Stimulated activated CD8-positive, alpha-beta memory T cell treated with anti-CD3 and anti-CD28 coated beads, Interleukin-7, amount 100 ng/mL, for 1 hour (primary cell): ENCODE data around the gene WWOX.

Experiments used
- DNase-seq, 2 donors: peaks; one replicate each; pipeline ENCODE4 v3.0.0-alpha.2; 2020; ENCODE audit warnings: low read depth in 2 of 2

The WWOX gene

DNA sequence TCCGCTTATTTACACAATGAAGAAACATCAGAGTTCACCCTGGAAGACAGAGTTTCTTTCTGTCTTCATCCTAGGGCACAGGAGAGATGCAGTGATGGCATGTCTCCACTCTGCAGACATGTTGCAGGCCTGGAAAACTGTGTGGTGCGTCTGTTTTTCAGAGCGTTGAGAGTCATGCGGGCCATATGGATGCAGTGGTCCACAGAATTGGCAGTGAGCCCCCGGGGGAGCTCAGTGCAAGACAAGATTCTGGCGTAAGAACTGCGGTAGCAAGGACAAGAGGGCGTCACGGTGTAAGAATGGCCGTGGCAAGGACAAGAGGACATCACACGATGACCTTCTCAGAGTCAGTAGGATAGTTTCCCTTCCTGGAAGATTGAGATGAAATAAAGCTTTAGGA is 847.1 kb downstream of the WWOX start:
- no peak for DNase-seq

DNA sequence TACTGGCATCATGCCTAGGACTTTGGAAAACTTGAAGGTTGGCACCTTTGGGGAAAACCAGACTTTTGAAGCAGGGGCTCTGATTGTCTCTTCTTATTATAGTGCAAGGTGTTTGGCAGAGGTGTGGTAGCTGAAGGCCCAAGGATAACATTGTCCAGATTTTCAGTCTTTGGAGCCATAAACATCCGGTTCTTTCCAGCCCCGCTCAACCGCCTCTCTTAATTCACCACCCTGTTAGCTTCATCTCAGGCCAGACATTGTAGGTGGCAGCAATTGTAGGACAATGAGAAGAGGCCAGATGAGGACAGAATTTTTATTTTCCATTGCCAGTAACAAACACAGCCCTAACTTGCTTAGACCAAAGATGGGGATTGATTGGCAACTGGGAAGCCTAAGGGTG is 851.3 kb downstream of the WWOX start:
- no peak for DNase-seq

DNA sequence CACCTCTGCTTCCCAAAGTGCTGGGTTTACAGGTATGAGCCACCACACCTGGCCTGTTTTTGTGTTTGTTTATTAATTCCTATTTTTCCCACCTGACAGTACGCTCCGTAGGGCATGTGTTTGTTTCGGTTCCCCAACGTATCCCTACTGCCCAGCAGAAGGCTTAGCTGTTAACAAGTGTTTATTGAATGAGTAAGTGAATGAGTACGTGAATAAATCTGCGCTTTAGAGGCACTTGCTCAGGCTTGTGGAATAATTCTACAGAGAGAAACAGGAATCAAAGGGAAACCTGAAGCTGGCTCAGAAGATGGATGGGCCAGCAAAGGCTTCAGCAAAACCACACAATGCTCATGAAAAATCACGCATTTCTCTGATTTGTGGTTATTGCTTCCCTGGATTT is 853.2 kb downstream of the WWOX start:
- no peak for DNase-seq

DNA sequence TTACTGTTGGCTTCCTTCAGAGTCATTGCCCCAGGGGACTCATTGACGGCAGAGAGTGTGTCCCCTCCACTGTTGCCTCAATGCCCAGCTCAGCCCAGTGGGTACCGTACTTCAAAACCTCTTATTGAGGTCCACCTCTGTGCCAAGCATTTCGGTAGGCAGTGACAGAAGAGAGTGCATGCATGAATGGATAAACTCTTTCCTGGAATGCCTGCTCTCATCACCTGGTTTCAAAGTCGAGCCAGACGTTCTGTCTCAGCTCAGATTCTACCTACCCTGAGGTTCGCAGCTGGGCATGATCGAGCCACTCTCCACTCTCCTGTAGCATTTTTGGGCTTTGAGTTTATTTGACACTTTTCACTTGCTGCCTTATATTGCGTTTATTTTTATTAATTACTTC is 854.1 kb downstream of the WWOX start:
- DNase-seq, result no peak

DNA sequence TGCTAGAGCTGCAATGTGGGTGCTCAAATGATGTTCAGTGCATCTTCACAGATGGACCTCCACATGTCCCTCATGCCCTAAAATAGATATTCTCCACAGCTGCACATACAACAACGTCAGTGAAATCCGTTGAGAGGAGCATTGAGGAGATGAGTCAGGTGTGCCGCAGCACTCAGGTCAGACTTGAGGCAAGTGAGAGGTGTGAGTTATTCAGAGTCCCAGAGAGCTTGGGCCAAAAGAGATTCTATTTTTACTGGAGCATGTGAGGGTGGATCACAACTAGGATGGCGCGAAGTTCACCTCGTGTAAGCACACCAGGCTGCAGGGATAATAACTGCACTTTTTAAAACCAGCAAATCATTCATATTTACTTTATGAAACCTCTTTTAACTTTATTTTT is 855.8 kb downstream of the WWOX start:
- DNase-seq, result no peak

DNA sequence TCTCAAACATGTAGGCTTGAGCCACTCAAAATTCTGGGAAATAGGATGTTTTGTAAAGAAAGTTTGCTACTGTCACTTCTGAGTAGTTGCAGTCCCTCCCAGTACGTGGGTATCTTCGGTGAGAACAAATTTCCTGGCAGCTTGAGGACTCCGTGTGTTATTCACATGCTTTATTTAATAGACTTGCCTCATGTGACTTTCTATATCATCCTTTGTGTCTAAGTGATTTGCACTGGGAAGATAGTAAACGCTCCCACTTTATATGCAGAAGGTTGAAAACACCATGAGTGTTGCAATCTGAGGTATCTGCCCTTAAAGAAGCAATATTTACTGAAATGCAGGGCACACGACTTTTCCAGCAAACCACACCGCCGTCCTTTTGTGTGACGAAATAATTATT is 857.4 kb downstream of the WWOX start:
- DNase-seq, result no peak

DNA sequence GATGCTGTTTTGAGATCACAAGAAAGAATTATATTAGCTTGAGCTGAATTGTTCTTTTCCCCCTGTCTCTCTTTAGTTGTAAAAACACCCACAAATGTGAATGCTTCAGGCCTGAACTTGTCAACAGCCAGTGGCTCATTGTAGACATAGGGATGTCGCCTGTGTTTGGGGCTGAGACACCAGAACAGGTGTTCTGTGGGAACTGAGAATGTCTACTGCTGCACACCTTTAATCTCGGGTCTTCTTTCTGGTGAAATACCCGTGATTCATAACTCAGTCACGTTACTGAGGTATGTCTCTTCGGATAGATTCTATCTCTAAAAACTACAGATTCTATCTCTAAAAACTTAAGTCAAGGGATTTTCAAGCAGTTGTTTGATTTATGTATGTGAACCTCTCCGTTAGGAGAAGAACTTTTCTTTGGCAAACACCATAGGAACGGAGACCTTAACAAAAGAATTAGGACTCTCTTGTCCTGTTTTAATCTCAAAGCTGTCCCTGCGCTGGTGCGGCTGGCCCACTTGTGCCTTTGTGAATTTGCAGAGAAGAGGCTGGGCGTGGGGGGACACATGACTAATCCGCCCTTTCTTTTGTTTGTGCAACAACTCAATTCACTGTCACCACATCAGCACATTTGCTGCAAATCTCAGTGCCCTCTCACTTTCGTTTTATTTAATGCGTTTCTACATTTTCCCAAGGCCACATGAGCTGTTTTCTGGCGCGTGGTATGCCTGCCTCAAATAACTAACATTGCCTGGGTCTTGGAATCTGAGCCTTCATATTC is 858.1 kb downstream of the WWOX start:
- no peak for DNase-seq

DNA sequence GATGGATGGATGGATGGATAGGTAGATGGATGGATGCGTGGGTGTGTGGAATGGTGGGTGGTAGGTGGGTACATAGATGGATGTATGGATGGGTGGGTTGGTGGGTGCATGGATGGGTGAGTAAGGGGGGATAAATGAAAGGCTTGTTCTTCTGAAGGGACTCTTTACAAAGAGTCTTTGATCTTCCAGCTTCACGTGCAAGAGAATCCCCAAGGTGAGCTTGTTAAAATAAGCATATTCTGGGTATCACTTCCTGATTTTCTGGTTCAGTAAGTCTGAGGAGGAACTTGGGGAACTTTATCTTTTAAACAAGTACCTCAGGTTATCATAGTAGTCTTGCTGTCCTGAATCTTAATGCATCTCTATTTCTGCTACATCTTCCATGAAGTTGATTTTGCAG is 862.0 kb downstream of the WWOX start:
- no peak for DNase-seq

DNA sequence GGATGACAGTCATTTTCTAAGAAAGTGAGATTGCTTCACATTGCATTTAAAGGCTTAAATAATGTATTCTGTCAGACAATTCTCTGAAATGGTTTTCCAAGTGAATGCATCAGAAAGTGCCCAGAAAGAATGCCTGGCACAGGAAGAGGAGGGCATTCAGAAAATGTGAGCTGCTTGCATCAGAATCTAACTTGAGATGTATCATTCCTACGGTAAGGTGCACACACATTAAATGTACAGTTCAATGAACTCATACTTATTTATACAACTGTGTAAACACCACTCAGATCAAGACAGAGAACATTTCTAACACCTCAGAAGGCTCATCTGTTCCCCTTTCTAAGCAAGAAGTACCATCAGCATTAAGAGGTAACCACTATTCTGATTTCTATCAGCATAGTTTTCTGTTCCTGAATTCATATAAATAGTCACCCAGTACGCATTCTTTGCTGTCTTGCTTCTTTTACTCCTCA is 863.0 kb downstream of the WWOX start:
- no peak for DNase-seq

DNA sequence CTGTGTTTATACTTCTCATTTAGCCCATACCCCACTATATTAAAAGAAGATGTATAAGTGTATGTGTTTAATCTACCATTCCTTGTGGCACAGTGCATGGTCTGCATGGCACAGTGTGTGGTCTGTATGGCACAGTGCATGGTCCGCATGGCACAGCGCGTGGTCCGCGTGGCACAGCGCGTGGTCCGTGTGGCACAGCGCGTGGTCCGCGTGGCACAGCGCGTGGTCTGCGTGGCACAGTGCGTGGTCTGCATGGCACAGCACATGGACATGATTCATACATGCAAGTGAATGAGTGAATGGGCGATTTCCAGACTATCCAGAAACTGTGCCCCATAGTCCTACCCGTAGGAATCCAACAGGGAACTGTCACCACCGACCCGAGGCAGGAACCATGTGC is 868.5 kb downstream of the WWOX start:
- no peak for DNase-seq

DNA sequence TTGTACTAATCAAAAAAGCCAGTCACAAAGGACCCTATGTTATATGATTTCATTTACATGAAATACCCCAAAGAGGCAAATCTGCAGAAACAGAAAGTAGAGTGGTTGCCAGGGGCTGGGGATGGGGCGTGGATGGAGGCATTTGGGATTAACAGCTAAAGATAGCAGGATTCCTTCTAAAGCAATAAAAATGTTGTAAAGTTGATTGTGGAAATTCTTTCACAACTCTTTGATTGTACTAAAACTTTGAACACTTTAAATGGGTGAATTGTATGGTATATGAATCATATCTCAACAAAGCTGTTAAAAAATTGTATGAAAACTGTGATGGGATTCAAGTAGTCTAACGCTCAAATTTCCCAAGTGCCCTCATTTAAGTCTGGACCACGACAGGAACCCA is 870.3 kb downstream of the WWOX start:
- no peak for DNase-seq

DNA sequence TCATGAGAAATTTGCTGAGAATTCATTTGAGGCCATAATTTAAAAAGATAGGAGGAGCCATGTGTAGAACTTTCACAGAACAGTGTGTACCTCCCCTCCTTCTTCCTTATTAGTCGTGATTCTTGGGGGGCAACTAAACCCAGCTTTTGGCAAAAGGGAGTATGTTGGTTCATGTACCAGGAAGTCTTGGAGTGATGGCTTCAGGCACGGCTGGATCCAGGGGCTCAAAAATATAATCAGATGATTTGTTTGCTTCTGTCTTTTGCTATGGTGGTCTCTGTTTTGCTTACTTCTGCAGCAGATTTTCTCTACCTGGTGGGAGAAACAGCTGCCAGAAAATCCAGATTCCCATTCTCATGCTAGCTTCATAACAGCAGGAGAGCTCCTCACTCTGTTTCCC is 871.2 kb downstream of the WWOX start:
- no peak for DNase-seq

DNA sequence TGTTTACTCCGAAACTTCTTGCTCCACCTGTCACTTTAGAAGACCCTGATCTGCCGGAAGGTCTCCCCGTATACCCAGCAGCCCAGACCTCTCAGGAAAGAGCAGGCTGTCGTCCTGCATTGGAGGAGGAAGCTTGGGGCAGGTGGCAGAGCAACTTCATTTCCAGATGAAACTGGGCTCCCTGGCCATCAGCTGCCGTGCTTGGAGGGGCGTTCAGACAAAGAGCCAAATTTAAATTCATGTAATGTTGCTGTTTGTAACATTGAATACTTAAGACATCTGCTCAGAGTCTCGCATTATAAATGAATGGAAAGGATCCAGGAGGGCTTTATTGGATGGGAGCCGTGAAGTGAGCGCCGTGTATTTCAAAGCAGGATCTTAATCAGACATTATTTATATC is 872.6 kb downstream of the WWOX start:
- no peak for DNase-seq

DNA sequence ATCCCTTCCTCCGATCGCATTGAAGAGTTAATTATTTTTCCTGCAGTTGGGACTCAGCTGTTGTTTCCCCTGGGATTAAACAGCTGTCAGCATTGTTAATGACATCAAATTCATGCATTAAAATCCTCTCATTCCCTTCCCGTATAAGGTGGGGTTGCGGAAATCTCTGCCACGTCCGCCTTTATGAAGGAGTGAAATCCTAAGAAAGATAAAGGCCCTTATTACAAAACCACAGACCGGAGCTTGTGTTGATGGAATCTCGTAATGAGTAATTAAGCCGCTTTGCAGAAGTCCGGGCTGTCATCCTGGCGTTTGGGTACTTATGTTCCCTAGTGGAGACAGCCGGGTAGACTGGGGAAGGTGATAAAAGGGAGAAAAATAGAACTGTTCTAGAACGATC is 873.5 kb downstream of the WWOX start:
- no peak for DNase-seq

DNA sequence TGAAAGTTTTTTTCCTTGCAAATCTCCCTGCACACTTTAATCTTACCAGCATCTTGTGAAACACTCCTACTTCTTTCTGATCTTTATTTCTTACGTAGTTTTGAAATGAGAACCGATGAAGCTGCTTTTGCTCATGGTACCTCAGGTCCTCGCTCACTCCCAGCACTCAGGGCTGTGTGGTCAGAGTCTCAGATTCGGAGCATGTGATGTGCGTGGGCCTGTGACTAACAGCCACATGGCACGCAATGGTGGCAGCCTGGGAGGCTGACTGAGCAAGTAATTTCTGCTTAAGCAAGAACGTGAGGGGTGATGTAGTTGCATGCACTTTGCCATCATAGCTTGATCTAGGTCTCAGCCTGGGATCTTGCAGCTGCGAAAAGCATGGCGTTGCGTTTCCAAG is 876.8 kb downstream of the WWOX start:
- DNase-seq, result no peak

DNA sequence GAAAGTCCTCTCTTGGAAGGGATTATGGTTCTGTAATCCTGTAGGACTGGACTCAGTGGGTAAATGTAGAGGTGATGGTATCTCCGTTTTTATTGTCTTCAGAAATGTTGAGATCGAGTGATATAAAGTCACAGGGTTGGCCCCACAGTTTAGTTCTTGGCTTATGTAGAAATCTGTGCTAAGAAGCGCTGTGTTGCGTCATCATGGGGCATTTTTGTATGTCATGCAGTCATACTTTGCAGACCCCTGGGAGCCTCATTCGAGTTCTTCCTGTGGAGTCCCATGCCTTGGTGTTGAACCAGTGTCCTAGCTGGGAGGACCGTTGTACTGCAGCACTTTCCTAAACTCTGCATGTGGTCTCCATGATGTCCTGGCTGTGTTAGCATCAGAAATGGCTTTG is 881.4 kb downstream of the WWOX start:
- no peak for DNase-seq

DNA sequence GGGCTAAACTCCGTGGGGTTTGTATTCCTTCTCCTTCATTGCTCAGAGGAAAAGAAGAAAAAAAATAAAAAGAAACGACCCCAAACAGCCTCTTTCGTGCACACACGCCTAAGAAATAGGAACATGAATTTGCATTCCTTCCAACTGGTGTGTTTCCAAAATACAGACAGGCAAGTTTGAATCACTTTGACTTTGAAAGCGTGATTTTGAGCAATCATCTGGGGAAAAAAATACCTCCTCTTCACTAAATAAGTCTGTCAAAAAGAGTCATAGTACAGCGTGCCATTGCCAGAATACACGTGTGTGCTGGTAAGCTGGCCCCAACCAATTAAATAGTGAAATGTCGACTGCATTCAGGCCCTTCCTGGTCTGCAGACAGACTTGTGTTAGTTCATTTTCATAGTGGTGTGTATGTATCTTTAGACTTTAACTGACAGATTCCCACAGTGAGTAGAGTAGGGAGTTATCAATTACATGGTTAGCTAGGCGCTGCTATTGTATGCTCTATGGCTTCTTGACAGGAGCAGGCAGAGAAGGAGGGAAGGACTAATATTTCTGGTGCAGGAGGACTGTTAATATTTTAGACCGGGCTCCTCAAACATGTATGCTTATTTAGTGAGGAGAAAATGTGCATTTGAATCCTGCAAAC is 882.8 kb downstream of the WWOX start:
- no peak for DNase-seq

DNA sequence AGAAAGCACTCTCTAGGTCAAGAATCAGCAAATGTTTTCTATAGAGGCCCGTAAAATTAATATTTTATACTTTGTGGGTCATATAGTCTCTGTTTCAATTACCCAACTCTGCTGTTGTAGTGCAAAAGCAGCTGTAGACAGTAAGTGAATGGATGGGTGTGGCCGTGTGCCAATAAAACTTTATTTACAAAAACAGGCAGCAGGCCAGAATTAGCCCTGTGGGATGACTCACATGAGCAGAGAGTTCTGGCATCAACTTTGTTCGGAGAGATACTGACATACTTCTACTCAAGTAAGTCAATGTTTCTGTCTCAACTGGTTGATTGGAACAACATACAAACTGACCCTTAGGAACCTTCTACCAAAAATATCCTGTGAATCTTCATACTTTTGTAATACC is 884.9 kb downstream of the WWOX start:
- DNase-seq, result no peak

DNA sequence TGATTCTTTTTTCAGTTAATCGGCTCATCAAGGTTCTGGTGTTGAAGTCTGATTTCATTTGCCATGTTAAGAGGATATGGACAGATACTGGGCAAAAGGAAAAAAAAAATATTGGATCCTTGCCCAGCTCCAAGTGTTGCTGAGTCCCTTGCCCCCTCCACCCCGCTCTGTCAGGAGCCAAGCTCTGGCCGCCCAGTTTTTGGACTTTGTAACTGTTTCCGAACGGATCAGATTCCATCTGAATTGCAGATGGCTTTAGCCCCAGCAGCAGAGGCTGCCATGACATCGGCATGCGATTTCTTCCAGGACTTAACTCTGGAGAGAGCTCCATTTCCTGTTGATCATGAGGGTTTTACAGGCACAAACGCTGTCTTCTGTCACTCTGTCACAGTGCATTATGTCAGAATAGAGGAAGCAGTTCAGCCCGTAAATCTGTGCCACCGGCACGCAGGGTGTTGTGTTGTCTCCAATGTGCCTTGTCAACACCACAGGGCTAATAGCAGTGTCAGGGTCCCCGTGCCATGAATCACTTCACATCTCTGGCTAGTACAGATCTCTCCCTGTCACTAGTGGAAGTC is 885.5 kb downstream of the WWOX start:
- DNase-seq, result no peak

DNA sequence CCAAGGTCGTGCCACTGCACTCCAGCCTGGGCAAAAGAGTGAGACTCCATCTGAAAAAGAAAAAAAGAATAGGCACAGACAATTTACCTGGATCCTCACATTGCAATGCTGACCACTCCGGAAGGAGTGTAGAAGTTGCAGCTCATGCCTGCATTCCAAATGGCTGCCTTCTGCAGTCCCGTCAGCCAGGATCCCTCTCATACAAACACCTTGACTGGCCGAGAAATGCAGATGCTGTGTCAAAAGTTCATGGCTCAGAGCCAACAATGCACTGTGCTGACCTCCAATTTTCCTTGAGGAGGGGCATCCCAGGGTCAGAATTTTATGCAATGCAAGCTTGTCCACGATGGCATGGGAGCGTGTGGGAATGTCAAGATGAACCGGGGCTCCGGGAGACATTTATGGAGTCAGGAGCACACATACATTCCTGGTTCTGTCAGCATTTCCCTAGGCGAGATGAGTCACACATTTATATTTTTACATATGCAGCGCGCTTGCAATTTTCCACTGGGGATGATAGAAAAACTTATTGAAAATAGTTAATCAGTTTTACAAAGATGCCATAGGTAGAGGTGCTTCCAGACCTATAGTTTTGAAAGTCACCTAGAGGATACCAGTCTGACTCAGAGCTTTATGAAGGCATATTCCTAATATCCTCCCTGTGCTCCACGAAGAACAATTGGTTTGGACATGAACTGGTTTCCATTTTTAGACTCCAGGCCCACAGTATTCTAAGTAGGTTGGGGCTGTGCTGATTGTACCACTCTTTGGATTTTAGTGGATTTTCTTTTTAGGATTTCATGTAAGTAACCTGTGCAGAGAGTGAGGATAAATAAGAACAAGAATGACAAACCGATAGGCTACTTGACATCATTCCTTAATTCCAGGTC is 886.5 kb downstream of the WWOX start:
- no peak for DNase-seq

DNA sequence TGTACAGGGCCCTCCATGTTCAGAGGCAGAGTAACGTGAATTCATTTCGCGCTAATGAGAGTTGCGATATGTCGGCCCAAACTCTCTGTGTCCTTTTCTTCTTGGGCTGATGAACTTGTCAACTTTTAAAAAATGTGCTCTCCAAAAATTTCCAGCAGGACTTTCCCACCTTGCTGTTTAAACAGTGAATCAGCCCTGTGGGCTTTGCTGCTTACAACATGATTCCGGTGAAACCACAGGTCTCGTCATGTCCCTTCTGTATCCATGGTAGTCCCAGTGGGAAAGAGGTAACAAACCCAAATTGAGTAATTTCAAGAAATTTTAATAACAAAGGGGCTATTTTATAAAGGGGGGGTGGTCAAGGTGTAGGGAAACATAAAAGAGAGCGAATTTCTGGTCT is 888.2 kb downstream of the WWOX start:
- no peak for DNase-seq

DNA sequence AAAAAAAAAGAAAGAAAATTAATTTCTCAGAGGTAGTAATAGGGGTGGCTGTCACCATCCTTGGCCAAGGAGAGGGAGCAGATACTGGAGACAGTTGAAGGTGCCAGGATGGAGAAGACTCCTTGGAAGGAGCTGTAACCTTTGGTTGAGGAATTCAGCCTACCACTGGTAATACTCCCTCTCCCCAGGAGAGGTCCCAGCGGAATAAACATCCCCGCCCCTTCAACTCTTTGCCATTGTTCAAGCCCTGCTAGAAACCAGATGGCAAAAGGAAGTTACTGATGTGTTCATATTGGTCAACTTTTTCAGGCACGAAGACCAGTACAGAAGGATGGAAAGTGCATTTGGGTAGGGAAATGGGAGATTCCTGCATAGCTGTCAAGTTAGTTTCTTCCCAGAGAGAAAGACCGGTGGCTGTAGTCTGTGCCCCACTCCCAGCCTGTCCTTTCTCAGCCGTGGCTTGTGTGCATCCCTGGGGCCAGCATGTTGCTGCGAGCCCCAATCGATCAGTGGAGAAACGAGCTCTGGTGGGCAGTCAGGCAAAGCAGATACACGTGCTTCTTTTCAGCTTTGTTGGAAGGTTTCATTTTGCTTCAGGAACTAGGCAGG is 889.0 kb downstream of the WWOX start:
- DNase-seq, result no peak
